Fibroblast of lung (primary cell): ENCODE measurements around the gene NAPG. TPM values are rescaled to one million over a fixed set of nuclear protein-coding genes. Genes with fewer than 3 reads are reported as not detected.
"Not testable (repeated sequence)": the region's sequence is repeated elsewhere in the genome, so short reads cannot be mapped to it uniquely, and the experiment has no call there.

Experiments
- DNase-seq, 2 donors: peaks; one replicate each; pipeline versions ENCODE4 v3.0.0 to v3.0.0-alpha.2; 2010; ENCODE audit warnings: low read depth in 2 of 2
- H2AFZ ChIP-seq: 2 replicates; pipeline ENCODE4 v1.5.1; 2012; ENCODE audit warnings: low read length, control low read depth, inconsistent platforms
- H3K27ac ChIP-seq: 2 replicates; pipeline ENCODE4 v1.5.1; 2011; ENCODE audit warnings: low read length, control low read depth; ENCODE audit not compliant: insufficient read depth
- H3K27me3 ChIP-seq: 2 replicates; pipeline ENCODE4 v1.5.1; 2011; ENCODE audit warnings: mild to moderate bottlenecking, low read length; ENCODE audit not compliant: control insufficient read depth, insufficient read depth
- H3K36me3 ChIP-seq: 2 replicates; pipeline ENCODE4 v1.5.1; 2011; ENCODE audit warnings: low read length; ENCODE audit not compliant: control insufficient read depth, insufficient read depth
- H3K4me1 ChIP-seq: 2 replicates; pipeline ENCODE4 v1.5.1; 2011; ENCODE audit warnings: low read length; ENCODE audit not compliant: control insufficient read depth, insufficient read depth; ENCODE audit errors: extremely low read depth
- H3K4me2 ChIP-seq: 2 replicates; pipeline ENCODE4 v1.5.1; 2011; ENCODE audit warnings: low read length, control low read depth; ENCODE audit not compliant: insufficient read depth; ENCODE audit errors: extremely low read depth
- H3K4me3 ChIP-seq, 4 experiments: fragments of 200-600 bp in 1 of 4; sonication (generic) in 1 of 4; replicated peaks in 1 of 4; 2 replicates each; pipeline ENCODE4 v1.5.1; 2011 to 2016; ENCODE audit warnings: low read length in 4 of 4, low read depth in 3 of 4, mild to moderate bottlenecking in 3 of 4, control low read depth in 2 of 4, inconsistent platforms in 1 of 4, mixed read lengths in 1 of 4; ENCODE audit not compliant: insufficient read depth in 1 of 4; ENCODE audit errors: control extremely low read depth in 1 of 4
- H3K79me2 ChIP-seq: 2 replicates; pipeline ENCODE4 v1.5.1; 2012; ENCODE audit warnings: mild to moderate bottlenecking, low read length, inconsistent platforms; ENCODE audit not compliant: control insufficient read depth, insufficient read depth
- H3K9ac ChIP-seq: 2 replicates; pipeline ENCODE4 v1.5.1; 2011; ENCODE audit warnings: mild to moderate bottlenecking, low read length, control low read depth; ENCODE audit not compliant: insufficient read depth
- H3K9me3 ChIP-seq: 2 replicates; pipeline ENCODE4 v1.5.1; 2012; ENCODE audit warnings: low read depth, low read length; ENCODE audit not compliant: control insufficient read depth, insufficient read depth
- H4K20me1 ChIP-seq: 2 replicates; pipeline ENCODE4 v1.5.1; 2011; ENCODE audit warnings: low read length; ENCODE audit not compliant: control insufficient read depth, insufficient read depth; ENCODE audit errors: extremely low read depth
- CTCF ChIP-seq, 2 donors: IDR thresholded peaks in 1 of 2; conservative IDR thresholded peaks in 1 of 2; 1 replicate in 1 of 2; 2 replicates in 1 of 2; pipeline ENCODE4 v1.5.1; 2011 to 2012; ENCODE audit warnings: low read length in 2 of 2, control low read depth in 1 of 2, inconsistent platforms in 1 of 2, low read depth in 1 of 2, mild to moderate bottlenecking in 1 of 2
- EZH2 ChIP-seq: IDR thresholded peaks from 2 replicates; pipeline ENCODE4 v1.5.1; 2012; ENCODE audit warnings: low read length, control low read depth, mild to moderate bottlenecking; ENCODE audit errors: missing control alignments
- polyA plus RNA-seq, 2 donors: library from polyadenylated mRNA; depleted of rRNA in 1 of 2; stranded (reverse) in 1 of 2; unstranded in 1 of 2; fragments of >200 nt; gene quantifications; 2 replicates each; pipeline ENCODE4 v1.2.1, GENCODE V29; 2011 to 2012; ENCODE audit warnings: missing spikeins in 1 of 2
- total RNA-seq: library from RNA; depleted of rRNA; stranded (reverse); fragments of >200 nt; gene quantifications from 2 replicates; pipeline ENCODE4 v1.2.1, GENCODE V29; 2014

Gene NAPG
- total and polyA plus RNA-seq, 2 donors (not counting 1 experiment from before 2014, with no cell fraction given), result 23.1 to 33.7 TPM

- H3K9me3 ChIP-seq, result no peaks in the 10 kb centered on the region
- no peaks in the 10 kb centered on the region for H3K4me1 ChIP-seq
- H4K20me1 ChIP-seq, result no peaks in the 10 kb centered on the region
- H3K27me3 ChIP-seq, result no peaks in the 10 kb centered on the region
- H3K79me2 ChIP-seq, result no peaks in the 10 kb centered on the region
- no peak overlapping the region for H3K27ac ChIP-seq
- H3K9ac ChIP-seq, result no peak overlapping the region
- DNase-seq, result no peak
- no peak overlapping the region for H3K4me2 ChIP-seq
- TF ChIP-seq EZH2 (no peak), CTCF (conservative IDR thresholded peaks at IDR 0.05 in 1 of 2, IDR thresholded peaks at IDR 0.05 in 1 of 2; ENCODE audit: low read depth in 1 of 2, low read length in 2 of 2) (no peak)
- H3K36me3 ChIP-seq, result no peaks in the 10 kb centered on the region
- no peak overlapping the region for H2AFZ ChIP-seq
- no peak overlapping the region for H3K4me3 ChIP-seq
These were observed 39.3 kb downstream of the NAPG start for GRCh38 chr18:10564975-10565773.

GRCh38 chr18:10565835-10566234 lies 40.0 kb downstream of the NAPG start:
- Histone ChIP-seq H3K27ac (no peak overlapping the region), H3K4me1 (no peaks in the 10 kb centered on the region), H2AFZ (no peak overlapping the region), H3K36me3 (no peaks in the 10 kb centered on the region), H3K79me2 (no peaks in the 10 kb centered on the region), H3K27me3 (no peaks in the 10 kb centered on the region), H3K9ac (no peak overlapping the region), H3K4me3 (no peak overlapping the region), H3K4me2 (no peak overlapping the region), H4K20me1 (no peaks in the 10 kb centered on the region), H3K9me3 (no peaks in the 10 kb centered on the region)
- TF ChIP-seq EZH2, result no peak
- TF ChIP-seq CTCF (conservative IDR thresholded peaks at IDR 0.05 in 1 of 2, IDR thresholded peaks at IDR 0.05 in 1 of 2; ENCODE audit: low read depth in 1 of 2, low read length in 2 of 2), result no peak
- no peak for DNase-seq

- no peak for TF ChIP-seq EZH2
These were observed 40.6 kb downstream of the NAPG start for GRCh38 chr18:10566390-10566789.

GRCh38 chr18:10569941-10570340 lies 44.1 kb downstream of the NAPG start:
- not testable (repeated sequence) for DNase-seq, H3K9me3 ChIP-seq, H3K79me2 ChIP-seq, H3K9ac ChIP-seq, H3K27me3 ChIP-seq, H3K4me3 ChIP-seq, H3K27ac ChIP-seq, H4K20me1 ChIP-seq, H3K4me1 ChIP-seq, H3K36me3 ChIP-seq, H2AFZ ChIP-seq, H3K4me2 ChIP-seq

More at GRCh38 chr18:10566390-10566789, 40.6 kb downstream of the NAPG start:
- Histone ChIP-seq H3K79me2 (no peaks in the 10 kb centered on the region), H2AFZ (no peak overlapping the region), H3K9ac (no peak overlapping the region), H4K20me1 (no peaks in the 10 kb centered on the region), H3K9me3 (no peaks in the 10 kb centered on the region), H3K27ac (no peak overlapping the region), H3K4me2 (no peak overlapping the region), H3K36me3 (no peaks in the 10 kb centered on the region), H3K4me3 (no peak overlapping the region), H3K27me3 (no peaks in the 10 kb centered on the region), H3K4me1 (no peaks in the 10 kb centered on the region)
- DNase-seq, result no peak
